Activated CD4-positive, alpha-beta T cell treated with anti-CD3 and anti-CD28 coated beads, Interleukin-2, Interleukin-4, amounts not matched to agents 100 ng/mL and 50 ng/mL, durations not matched to agents 16 hours and 8 hours (primary cell): ENCODE measurements around the gene TIMM22.

Experiments used
- DNase-seq: peaks from one replicate; pipeline ENCODE4 v3.0.0-alpha.2; 2020; ENCODE audit warnings: low spot score

TIMM22 gene

DNA sequence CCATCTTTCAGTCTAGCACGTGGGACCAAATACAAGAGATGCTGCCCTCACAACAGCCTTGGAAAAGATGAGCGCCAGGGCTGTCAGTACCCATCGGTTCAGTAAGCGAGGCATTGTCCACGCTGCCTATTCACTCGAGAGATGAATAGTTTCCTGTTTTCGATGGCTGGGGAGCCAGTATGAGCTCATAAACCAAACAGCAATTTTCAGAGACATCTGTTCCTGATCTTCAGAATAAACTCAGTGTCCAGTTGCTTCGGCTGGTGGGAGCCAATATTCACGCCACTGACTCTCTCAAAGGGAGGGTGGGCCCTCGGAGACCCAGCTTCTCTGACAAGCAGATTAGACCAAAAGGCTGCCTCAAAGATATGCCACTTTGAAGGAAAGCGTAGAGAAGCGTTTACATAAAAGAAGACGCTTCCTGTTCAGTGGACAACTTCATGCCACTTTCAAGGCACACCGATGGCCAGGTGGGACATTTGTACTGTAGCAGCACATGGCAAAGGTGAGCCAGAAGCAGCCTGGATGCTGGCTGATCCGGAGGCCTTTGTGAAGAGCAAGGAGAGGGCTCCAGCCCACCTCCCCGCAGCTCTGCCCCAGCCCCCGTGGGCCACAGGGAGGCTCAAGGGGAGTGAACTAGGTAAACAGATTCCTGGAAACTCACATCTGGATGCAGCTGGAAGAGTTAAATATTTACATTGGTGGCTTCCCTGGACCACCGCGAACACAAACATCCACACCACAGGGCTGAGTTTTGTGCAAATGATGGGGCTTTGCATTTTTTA, 6.0 kb downstream of the TIMM22 start:
- no peak for DNase-seq

- DNase-seq: no peak
Observed at GRCh38 chr17:1003633-1003971, 6.7 kb downstream of the TIMM22 start.

GRCh38 chr17:1003972-1004768, 7.2 kb downstream of the TIMM22 start:
- no peak for DNase-seq

- no peak for DNase-seq
Observed at GRCh38 chr17:1004769-1005295, 7.9 kb downstream of the TIMM22 start.

DNA sequence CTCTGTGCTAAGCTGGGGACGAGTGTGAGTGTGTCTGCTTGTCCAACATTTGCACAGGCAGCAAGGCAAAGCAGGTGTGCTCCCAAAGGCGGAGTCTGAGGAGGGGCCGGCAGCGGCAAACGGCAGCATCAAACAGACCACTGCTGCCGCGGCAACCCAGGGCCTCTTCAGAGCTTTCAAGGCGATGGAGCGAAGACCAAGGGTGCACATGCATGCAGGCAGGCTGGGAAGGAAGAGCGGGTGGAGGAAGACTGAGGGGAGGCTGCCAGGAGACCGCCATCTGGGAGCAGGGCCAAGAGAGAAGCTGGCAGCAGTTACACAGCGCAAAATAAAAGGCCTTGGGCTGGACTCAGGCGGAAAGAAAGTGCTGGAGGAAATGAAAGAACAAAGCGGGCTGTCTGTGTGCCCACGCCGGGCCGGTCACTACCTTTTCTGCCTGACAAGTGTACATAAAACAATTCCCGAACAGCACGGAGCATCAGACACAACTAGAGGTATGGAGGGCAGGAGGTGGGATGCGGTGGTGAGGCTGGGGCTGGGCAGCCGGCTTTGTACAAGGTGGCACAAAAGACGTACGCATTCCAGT, 8.5 kb downstream of the TIMM22 start:
- DNase-seq: no peak

DNA sequence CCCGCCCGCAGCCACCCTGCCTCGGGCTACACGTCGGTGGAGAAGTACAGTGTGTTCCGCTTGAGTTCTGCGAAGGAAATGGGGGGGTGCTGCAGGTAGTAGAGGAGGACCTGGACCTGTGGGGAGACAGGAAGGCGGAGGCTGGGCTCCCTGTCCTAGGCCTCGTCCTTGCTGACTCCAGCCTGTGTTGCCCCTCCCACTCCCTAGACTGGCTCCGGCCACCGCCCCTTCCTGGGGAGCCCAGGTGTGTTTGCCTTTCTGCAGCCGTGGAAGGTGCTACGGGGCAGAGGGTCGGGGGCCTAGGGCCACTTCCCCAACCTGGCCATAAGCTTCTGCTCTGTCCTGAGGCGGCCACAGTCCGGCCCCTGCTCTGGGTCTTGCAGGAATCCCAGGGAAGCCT, 9.1 kb downstream of the TIMM22 start:
- DNase-seq: no peak

DNA sequence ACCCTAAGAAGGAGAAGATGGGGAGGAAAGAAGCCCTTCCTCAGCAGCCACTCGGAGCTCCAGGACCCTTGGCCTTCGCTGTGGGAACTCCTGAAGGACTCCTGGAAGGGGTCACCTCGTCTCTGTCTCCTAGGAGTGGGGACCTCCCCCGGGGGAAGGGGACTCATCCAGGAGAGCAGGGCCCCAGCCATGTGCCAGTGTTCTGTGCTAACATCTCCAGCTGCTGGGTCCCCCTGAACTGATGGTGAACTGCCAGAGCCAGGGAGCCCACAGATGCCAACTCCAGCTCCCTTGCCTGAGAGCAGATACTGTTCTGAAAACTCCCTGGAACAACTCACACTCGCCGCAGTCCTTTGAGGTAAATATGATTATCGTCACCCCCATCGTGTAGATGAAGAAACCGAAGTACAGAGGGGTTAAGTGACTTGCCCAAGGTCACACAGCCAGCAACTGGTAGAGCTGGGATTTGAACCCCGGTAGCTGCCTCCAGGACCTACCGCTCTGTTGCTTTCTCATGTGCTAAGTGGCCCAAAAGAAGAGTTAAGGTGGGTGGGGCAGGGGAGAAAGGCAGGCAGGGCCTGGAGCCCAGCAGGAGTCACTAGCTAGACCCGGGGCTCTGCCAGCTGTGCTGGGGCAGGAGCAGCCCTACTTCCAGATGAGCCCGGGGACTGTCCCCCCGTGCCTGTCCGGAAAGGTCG, 10.5 kb downstream of the TIMM22 start:
- no peak for DNase-seq

- no peak for DNase-seq
Observed at GRCh38 chr17:1008008-1008761, 11.3 kb downstream of the TIMM22 start.

DNA sequence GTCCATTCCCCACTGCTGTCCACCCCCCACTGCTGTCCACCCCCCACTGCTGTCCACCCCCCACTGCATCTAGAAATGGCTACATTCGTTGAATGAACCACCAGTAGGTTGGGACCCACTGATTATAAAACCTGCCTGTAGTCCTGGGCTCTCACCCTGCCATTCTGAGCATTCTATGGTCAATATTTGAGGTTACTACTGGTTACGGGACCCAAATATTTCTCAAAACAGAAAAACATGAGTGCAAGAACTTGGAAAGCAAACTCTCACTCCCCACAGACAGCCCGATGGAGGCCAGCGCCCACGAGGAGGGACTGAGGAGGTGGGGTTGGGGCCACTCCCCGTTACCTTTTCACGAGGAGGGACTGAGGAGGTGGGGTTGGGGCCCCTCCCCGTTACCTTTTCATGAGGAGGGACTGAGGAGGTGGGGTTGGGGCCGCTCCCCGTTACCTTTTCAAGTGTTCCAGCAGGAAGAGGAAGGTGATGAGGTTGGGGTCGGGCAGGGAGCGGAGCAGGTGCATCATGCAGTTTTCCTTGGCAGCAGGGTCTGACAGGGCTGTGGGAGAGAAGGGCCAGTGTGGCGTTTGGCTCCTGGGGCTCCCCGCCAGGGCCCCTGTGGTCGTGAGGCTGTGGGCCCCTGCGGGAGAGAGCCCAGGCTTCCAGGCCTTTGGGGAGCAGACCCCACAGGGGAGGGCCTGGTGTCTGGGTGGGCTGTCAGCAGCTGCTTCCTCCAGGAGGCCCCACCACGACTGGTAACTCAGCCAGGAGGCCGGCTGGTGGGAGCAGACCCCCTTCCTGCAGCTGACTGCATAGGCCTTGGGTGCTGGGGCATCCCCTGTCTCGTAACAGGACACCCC, 12.5 kb downstream of the TIMM22 start:
- no peak for DNase-seq

DNA sequence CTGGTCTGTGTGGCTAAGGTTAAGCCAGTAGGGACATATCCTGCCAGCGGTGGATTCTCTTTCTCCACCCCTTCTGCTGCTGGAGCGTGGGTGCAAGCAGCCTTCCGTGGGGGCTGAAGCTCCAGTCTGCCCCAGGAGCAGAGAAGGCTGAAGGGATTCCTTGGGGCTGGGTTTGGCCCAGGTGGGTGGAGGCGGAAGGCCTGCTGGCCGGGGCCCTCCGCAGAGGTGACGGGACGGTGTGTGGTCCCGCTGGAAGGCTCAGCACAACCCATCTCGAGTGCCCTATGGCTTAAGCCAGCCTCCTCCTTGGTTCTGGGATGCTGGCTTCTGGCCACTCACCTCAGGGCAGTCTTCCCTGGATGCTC, 13.1 kb downstream of the TIMM22 start:
- no peak for DNase-seq

- no peak for DNase-seq
Observed at GRCh38 chr17:1010586-1010985, 13.7 kb downstream of the TIMM22 start.

DNA sequence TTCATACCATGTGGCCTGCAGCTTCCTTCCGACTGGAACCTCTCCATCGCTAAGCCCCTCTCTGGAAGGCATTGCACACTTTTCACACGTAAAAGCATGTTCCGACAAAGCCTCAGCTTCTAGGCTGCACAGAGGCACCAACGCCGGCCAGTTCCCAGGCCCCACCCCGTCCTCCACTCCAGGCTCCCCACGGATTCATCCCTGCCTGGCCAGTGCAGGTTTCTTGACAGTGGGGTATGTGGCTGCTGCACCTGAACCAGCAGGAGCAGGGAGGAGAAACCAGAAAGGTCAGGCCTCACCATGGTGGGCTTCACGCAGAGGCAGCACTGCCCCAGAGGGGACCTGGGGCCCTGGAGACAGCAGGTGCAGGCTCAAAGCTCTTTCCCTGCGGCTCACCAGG, 14.2 kb downstream of the TIMM22 start:
- DNase-seq: no peak

- no peak for DNase-seq
Observed at GRCh38 chr17:1011760-1012735, 15.1 kb downstream of the TIMM22 start.

- DNase-seq: no peak
Observed at GRCh38 chr17:1012823-1013728, 16.1 kb downstream of the TIMM22 start.

GRCh38 chr17:1013729-1014090, 16.8 kb downstream of the TIMM22 start:
- no peak for DNase-seq

DNA sequence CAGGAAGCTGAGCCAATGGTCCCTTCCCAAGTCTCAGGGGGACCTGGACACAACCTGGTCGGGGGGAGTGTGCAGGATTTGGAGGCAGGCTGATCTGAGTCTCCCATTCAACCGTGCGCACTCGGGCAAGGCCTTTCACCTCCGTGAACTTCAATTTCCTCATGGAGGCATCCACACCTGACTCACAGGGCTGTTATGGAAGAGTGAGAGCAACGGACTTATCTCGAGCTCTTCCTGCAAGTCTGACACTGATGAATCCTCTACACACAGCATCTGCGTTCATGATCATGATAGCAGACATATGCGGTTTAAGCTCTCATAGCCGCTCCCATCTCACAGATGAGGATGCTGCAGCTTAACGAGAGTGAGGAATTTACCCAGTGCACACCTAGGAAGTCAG, 21.6 kb downstream of the TIMM22 start:
- DNase-seq: no peak

- DNase-seq: no peak
Observed at GRCh38 chr17:1019451-1019850, 22.5 kb downstream of the TIMM22 start.

GRCh38 chr17:1021147-1021546, 24.2 kb downstream of the TIMM22 start:
- no peak for DNase-seq
